Activated naive CD8-positive, alpha-beta T cell (primary cell): Measurements from ENCODE around the gene MUC4.

Source experiments
- H3K27ac Mint-ChIP-seq: one replicate; pipeline ENCODE4 v1.8.0; 2021; ENCODE audit warnings: mixed read lengths
- H3K27me3 Mint-ChIP-seq: one replicate; pipeline ENCODE4 v1.8.0; 2021; ENCODE audit warnings: mixed read lengths
- H3K36me3 Mint-ChIP-seq: one replicate; pipeline ENCODE4 v1.8.0; 2021; ENCODE audit warnings: mixed read lengths
- H3K4me1 Mint-ChIP-seq: one replicate; pipeline ENCODE4 v1.8.0; 2021; ENCODE audit warnings: low read depth, mixed read lengths
- H3K4me3 Mint-ChIP-seq: one replicate; pipeline ENCODE4 v1.8.0; 2021; ENCODE audit warnings: mild to moderate bottlenecking, mixed read lengths
- H3K9me3 Mint-ChIP-seq: one replicate; pipeline ENCODE4 v1.8.0; 2021; ENCODE audit warnings: low read depth, mixed read lengths

MUC4 gene, protein sequence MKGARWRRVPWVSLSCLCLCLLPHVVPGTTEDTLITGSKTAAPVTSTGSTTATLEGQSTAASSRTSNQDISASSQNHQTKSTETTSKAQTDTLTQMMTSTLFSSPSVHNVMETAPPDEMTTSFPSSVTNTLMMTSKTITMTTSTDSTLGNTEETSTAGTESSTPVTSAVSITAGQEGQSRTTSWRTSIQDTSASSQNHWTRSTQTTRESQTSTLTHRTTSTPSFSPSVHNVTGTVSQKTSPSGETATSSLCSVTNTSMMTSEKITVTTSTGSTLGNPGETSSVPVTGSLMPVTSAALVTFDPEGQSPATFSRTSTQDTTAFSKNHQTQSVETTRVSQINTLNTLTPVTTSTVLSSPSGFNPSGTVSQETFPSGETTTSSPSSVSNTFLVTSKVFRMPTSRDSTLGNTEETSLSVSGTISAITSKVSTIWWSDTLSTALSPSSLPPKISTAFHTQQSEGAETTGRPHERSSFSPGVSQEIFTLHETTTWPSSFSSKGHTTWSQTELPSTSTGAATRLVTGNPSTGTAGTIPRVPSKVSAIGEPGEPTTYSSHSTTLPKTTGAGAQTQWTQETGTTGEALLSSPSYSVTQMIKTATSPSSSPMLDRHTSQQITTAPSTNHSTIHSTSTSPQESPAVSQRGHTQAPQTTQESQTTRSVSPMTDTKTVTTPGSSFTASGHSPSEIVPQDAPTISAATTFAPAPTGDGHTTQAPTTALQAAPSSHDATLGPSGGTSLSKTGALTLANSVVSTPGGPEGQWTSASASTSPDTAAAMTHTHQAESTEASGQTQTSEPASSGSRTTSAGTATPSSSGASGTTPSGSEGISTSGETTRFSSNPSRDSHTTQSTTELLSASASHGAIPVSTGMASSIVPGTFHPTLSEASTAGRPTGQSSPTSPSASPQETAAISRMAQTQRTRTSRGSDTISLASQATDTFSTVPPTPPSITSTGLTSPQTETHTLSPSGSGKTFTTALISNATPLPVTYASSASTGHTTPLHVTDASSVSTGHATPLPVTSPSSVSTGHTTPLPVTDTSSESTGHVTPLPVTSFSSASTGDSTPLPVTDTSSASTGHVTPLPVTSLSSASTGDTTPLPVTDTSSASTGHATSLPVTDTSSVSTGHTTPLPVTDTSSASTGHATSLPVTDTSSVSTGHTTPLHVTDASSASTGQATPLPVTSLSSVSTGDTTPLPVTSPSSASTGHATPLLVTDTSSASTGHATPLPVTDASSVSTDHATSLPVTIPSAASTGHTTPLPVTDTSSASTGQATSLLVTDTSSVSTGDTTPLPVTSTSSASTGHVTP (N-terminal part only)

DNA sequence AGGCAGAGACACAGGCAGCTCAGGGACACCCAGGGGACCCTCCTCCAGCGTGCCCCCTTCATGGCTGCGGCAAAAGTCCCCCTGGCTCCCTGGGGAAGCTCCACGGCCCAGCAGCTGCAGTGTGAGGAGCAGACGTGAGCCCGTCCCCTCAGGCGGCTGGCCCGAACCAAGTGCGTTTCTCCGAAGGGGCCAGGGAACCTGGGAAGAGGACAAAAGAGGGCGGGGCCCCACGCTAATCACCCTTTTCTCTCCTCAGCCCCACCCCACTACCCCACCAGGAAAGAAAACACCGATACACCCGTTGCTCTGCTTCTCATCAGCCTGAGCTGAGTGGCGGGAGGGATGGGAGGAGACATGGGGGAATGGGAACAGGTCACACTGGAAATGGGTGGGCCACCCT, at the start of gene MUC4:
Gene MUC4 (minus strand): TSS at position 174 of the 400 bp plus-strand sequence. CDS start 112 bp downstream, at position 62.
- H3K36me3 Mint-ChIP-seq: no peaks in the 10 kb centered on the region
- no peaks in the 10 kb centered on the region for H3K27me3 Mint-ChIP-seq
- H3K4me3 Mint-ChIP-seq: no peak within 1 kb of the TSS
- H3K9me3 Mint-ChIP-seq: no peaks in the 10 kb centered on the region
- H3K27ac Mint-ChIP-seq: no peak within 1 kb of the TSS
- no peaks in the 10 kb centered on the region for H3K4me1 Mint-ChIP-seq

DNA sequence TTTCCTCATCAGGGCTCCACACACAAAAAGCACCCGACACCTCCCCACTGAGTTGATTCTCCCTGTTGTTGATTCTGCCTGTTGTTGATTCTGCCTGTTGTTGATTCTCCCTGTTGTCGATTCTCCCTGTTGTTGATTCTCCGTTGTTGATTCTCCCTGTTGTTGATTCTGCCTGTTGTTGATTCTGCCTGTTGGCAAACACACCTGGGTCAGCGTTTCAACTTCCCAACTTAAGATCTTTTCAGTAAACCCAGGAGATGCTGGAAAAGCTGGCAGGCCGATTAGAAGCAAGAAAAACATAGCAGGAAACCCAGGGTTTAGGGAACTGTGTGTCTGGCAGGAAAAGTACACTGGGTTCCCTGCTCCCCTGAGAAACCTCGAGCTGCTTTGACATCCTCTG, 48.7 kb upstream of the MUC4 start:
- H3K4me1 Mint-ChIP-seq: peaks cover 5% of the 10 kb centered on the region
- H3K27me3 Mint-ChIP-seq: no peaks in the 10 kb centered on the region
- H3K36me3 Mint-ChIP-seq: no peaks in the 10 kb centered on the region
- no peak overlapping the region for H3K4me3 Mint-ChIP-seq
- no peaks in the 10 kb centered on the region for H3K9me3 Mint-ChIP-seq
- H3K27ac Mint-ChIP-seq: no peak overlapping the region

DNA sequence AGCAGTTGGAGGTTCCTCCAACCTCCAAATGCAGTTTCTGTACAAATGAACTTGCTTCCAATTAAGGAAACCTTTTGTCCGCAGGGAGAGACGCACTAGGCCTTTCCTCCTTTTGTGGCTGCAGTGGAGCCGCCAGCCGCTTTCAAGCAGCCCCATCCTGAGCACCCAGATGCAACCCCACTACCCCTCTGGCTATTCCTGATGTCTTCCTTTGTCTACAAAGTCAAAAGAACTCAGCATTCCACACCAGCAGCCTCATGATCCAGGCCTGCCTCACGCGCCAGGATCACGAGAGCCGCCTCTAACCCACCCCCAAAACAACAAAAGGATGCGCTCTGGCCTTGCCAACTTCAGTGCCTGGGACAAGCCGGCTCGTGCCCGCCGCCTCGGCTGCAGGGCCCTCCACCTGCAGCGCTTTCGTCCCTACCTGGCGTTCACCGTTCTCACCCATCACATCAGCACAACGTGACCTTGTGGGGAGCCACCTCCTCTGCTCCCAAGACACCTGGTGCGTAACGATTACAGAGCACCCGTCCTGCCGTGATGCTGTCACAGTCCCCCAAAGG, 48.2 kb upstream of the MUC4 start:
- Mint-ChIP-seq H3K27me3 (no peaks in the 10 kb centered on the region), H3K27ac (no peak overlapping the region), H3K4me1 (peaks cover 5% of the 10 kb centered on the region), H3K36me3 (no peaks in the 10 kb centered on the region), H3K9me3 (no peaks in the 10 kb centered on the region), H3K4me3 (no peak overlapping the region)

DNA sequence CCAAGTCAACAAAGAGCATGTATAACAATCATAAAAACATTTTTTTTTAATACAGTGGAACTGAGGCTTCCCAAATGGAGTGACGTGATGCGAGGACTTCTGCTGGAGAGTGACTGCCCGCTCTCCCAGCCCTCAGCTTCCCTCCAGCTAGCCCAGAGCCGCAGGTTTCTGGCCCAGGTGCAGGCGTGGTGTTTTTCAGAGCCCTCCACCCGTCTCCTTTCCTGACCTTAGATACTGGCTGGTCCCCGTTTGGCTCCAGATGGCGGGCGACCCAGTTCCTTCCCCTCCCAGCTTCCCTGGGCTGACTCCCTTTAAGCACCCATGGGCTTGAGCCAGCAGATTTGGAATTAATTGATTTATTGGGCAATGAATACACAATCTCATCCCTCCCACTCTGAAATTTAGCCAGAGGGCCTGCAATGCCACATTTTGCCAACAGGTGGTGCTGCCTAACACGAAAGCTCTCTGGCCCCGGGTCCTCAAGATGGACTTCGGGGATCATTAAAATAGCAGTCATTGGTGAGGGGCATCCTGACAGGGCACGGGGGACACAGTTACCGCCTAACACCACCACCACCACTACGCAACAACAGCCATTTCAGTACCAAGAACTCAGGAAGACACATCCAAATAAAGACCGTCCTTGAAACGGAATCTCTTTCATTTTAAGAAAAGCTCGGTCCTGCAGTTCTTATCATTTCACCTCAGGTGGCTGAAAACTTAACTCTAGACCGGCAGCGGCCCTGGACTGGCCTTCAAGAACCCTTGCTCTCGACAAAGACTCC, 47.5 kb upstream of the MUC4 start:
- H3K4me1 Mint-ChIP-seq: peaks cover 5% of the 10 kb centered on the region
- H3K4me3 Mint-ChIP-seq: peak overlapping the region; percentile 71
- no peaks in the 10 kb centered on the region for H3K27me3 Mint-ChIP-seq
- H3K36me3 Mint-ChIP-seq: no peaks in the 10 kb centered on the region
- H3K9me3 Mint-ChIP-seq: no peaks in the 10 kb centered on the region
- no peak overlapping the region for H3K27ac Mint-ChIP-seq

DNA sequence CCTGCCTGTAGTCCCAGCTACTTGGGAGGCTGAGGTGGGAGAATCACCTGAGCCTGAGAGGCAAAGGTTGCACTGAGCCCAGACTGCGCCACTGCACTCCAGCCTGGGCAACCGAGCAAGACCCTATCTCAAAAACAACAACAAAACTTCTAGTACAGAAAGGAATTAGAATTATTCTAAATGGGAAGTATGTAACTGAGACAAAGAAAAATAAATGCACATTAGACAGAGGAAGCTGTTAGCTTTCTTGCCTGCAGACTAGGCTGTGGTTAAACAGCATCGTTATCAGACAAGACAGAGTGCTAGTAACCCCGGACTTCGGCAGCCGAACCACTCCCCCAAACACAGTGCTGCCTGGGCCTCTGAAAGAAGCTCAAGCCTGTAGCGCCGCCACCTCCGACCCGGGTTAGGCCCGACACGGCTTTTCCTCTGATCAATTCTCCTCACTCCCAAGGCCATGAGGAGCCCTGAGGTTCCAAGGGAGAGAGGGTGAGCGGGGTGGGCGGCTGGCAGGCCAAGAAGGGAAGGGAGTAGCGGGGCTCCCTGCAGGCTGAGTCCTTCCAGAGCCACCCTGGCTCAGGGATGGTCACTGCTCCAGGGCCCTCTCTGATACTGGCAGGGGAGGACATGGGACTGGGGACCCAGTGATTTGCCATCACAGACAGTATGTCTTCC, 44.8 kb upstream of the MUC4 start:
- Mint-ChIP-seq H3K9me3 (no peaks in the 10 kb centered on the region), H3K36me3 (no peaks in the 10 kb centered on the region), H3K27ac (no peak overlapping the region), H3K4me1 (peaks cover 3% of the 10 kb centered on the region), H3K4me3 (no peak overlapping the region), H3K27me3 (peaks cover 1% of the 10 kb centered on the region)

DNA sequence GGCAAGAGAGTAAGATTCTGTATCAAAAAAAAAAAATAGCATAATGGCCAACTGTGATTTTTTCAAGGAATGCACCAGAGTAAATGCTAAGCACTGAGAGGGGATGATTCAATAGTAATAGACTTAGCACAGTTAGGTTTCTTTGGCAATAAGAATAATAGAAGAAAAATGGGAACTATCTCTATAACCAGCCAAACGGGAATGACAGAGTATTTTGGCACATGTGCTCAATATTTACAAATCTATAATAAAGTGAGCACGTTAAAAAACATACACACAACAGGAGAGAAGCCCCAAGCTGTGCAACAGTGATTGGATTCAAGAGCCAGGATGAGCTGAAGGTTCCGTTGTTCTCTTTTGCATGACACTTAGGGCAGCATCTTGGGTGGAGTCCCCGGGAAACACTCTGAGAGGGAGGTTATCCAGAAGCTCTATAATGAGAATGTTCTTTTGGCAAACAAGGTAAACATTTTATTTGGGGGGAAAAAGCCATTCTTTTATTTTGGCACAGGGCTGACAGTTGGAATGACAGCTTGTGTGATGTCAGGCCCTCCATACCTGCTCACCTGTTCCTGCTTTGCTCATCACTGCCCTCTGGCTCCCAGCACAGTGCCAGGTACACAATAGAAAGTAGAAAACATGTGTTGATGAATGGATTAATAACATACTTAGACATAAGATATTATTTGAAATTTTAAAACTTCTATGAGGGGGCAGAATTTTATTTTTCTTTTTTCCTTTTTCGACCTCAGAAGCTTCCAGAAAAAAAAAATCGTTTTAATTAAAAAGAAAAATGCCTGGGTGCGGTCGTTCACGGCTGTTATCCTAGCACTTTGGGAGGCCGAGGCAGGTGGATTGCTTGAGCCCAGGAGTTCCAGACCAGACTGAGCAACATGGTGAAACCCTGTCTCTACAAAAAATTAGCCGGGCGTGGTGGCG, 44.0 kb upstream of the MUC4 start:
- H3K27me3 Mint-ChIP-seq: peaks cover 1% of the 10 kb centered on the region
- no peak overlapping the region for H3K4me3 Mint-ChIP-seq
- H3K9me3 Mint-ChIP-seq: no peaks in the 10 kb centered on the region
- H3K4me1 Mint-ChIP-seq: peaks cover 9% of the 10 kb centered on the region
- no peak overlapping the region for H3K27ac Mint-ChIP-seq
- no peaks in the 10 kb centered on the region for H3K36me3 Mint-ChIP-seq

DNA sequence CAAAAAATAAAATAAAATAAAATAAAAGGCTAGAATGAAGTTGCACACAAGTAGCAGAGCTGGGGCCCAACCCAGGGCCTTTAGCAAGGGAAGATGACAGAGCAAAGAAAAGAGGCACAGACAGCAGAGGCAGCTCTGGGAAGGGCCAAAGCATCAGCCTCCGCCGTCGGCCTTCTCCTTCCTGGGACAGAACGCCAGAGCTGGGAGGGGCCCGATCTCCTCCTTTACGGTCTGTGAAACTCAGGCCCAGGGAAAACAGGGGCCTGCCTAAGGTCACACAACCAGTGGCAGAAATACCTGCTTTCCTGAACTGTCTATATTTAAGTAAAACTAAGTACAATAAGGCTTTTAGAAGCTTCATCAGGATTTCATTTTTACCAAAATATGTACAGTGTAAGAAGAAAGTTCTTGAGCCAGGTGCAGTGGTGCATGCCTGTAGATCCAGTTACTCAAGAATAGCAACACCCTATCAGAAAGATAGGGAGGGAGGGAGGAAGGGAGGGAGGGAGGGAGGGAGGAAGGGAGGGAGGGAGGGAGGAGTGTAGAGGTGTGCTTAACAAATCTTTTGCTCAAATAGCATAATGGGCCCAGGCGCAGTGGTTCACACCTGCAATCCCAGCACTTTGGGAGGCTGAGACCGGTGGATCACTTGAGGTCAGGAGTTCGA, 43.0 kb upstream of the MUC4 start:
- Mint-ChIP-seq H3K36me3 (no peaks in the 10 kb centered on the region), H3K27me3 (peaks cover 1% of the 10 kb centered on the region), H3K4me1 (peaks cover 10% of the 10 kb centered on the region), H3K9me3 (no peaks in the 10 kb centered on the region), H3K4me3 (no peak overlapping the region), H3K27ac (no peak overlapping the region)

DNA sequence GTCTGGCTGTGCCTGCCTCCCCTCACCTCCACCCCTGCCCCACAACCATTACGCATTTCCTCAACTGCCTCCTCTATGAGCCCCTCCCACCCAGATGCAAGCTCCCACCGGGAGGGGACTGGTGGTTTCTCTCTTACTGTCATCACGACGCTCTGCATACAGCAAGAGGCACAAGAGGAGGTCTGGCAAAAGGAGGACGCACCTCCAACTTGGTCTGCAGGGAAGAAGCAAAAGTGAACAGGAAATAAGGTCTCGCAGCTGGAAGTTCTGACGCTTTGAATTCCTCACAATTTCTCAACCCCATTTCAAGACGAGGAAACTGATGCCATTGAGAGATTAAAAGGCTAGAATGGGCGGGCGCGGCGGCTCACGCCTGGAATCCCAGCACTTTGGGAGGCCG, 42.3 kb upstream of the MUC4 start:
- Mint-ChIP-seq H3K36me3 (no peaks in the 10 kb centered on the region), H3K9me3 (no peaks in the 10 kb centered on the region), H3K4me3 (no peak overlapping the region), H3K27me3 (peaks cover 1% of the 10 kb centered on the region), H3K4me1 (peaks cover 7% of the 10 kb centered on the region), H3K27ac (no peak overlapping the region)

DNA sequence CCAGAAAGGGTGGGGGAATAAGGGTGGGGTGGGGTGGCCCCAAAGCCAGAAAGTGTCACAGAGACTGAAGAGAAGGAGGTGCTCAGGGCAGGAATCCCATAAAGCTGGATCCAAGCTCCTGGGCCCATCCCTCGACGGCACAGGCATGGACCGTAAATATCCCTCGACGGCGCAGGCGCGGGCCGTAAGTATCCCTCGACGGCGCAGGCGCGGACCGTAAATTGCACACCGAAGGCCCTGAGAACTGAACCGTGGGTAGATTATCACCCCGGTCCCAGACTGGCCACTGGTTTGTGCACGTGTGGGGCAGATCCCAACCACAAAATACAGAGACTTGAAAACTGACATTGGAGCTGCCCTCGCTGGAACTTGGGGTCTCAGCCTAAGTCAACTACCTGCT, 41.3 kb upstream of the MUC4 start:
- Mint-ChIP-seq H3K4me1 (peaks cover 7% of the 10 kb centered on the region), H3K36me3 (no peaks in the 10 kb centered on the region), H3K27me3 (peaks cover 1% of the 10 kb centered on the region), H3K9me3 (no peaks in the 10 kb centered on the region), H3K27ac (no peak overlapping the region), H3K4me3 (no peak overlapping the region)

DNA sequence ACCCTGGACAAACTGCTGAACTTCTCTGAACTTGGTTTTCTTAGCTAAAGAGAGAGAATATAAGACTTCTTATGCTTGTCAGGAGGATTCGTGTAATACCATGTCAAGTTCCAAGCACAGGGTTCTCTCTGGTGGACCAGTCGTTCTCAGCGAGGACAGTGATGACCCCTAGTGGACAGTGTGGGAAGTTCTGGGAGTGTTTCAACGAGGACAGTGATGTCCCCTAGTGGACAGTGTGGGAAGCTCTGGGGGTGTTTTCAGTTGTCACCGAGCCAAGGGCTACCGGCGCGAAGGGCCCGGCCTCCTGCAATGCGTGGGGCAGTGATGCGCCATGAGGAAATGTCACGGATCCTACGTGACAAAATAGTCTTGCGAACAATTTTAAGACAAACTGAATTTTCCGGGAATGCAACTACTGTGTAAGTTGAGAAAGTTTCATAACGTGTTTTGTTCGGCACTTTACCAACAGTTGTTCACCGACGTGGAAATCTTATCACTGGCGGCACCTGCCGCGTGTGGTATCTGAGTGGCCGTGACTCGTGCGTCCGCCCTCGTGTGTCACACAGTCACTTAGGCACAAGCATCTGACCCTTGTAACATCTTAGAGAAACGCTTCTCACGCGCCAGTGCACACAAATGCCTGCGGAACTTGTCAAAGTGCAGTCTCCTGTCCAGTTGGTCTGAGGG, 39.3 kb upstream of the MUC4 start:
- Mint-ChIP-seq H3K27ac (no peak overlapping the region), H3K27me3 (peaks cover 1% of the 10 kb centered on the region), H3K4me1 (peaks cover 7% of the 10 kb centered on the region), H3K9me3 (no peaks in the 10 kb centered on the region), H3K4me3 (peak overlapping the region; percentile 30), H3K36me3 (no peaks in the 10 kb centered on the region)

DNA sequence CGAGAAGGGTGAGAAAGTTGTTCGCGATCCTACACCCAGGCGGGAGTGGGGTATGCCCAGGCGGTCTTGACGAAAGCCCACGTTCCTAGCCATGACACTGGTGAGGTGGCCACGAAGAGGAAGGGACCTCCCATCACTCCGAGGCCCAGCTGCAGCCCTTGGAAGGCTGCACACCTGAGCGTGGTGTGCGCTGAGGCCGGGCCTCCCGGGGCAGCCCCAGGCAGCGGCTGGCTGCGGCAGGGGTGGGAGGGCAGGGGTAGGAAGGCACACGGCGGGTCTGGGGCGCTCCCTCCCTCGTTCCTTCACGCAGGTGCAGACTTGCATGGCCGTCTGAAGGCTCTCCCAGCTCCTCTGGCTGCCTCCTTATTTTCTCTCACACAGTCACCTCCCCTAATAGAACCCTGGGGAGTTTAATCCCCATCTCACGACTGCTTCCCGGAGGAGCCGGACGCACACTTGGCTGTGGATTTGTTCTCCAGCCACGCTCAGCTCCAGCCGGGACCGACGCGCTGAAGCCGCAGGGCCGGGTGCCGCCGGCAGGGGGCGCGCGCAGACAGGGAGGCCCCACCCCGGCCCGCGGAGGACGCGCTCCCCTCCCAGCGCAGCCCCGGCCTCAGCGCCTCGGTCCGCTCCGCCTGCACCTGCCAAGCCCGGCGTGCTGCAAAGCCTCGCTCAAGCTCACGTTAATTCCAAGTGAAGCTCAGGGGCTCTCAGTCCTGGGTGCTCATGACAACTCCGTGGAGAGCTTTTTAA, 37.8 kb upstream of the MUC4 start:
- H3K4me3 Mint-ChIP-seq: no peak overlapping the region

More for the DNA sequence above, 37.8 kb upstream of the MUC4 start:
- Mint-ChIP-seq H3K4me1 (peaks cover 7% of the 10 kb centered on the region), H3K36me3 (no peaks in the 10 kb centered on the region), H3K27ac (no peak overlapping the region), H3K27me3 (peaks cover 1% of the 10 kb centered on the region), H3K9me3 (no peaks in the 10 kb centered on the region)
